CD4-positive, alpha-beta T cell treated with Interleukin-6 at 100 ng/mL for 8 hours (primary cell): ENCODE results near the gene BCAS1.

Experiments
- DNase-seq: peaks from one replicate; pipeline ENCODE4 v3.0.0-alpha.2; 2020; ENCODE audit warnings: mixed read lengths, low spot score

The BCAS1 gene

GRCh38 chr20:53905019-53905819 lies 165.2 kb downstream of the BCAS1 start:
- DNase-seq = no peak

- no peak for DNase-seq
Observed at GRCh38 chr20:53904261-53904660, 166.1 kb downstream of the BCAS1 start.

- DNase-seq = no peak
Observed at GRCh38 chr20:53903652-53903987, 166.8 kb downstream of the BCAS1 start.

- DNase-seq = no peak
Observed at GRCh38 chr20:53902968-53903651, 167.3 kb downstream of the BCAS1 start.

GRCh38 chr20:53901497-53902096 lies 168.8 kb downstream of the BCAS1 start:
- DNase-seq = no peak

GRCh38 chr20:53901064-53901463 lies 169.3 kb downstream of the BCAS1 start:
- DNase-seq = no peak

GRCh38 chr20:53900380-53900999 lies 169.9 kb downstream of the BCAS1 start:
- no peak for DNase-seq

- DNase-seq = peak; percentile 83
Observed at GRCh38 chr20:53899351-53900167, 170.8 kb downstream of the BCAS1 start.

GRCh38 chr20:53898556-53898931 lies 171.8 kb downstream of the BCAS1 start:
- DNase-seq = no peak

- no peak for DNase-seq
Observed at GRCh38 chr20:53897884-53898555, 172.4 kb downstream of the BCAS1 start.

GRCh38 chr20:53896647-53897046 lies 173.7 kb downstream of the BCAS1 start:
- DNase-seq = no peak

- no peak for DNase-seq
Observed at GRCh38 chr20:53896041-53896440, 174.4 kb downstream of the BCAS1 start.

- no peak for DNase-seq
Observed at GRCh38 chr20:53895385-53895755, 175.0 kb downstream of the BCAS1 start.

GRCh38 chr20:53894707-53895384 lies 175.5 kb downstream of the BCAS1 start:
- no peak for DNase-seq
